GM12891 (cell line): ENCODE results near the gene MOV10L1.

Experiments
- PAX5 ChIP-seq: IDR thresholded peaks from 2 replicates; pipeline ENCODE4 v1.6.1; 2011; ENCODE audit warnings: low read length, moderate library complexity, mild to moderate bottlenecking; ENCODE audit not compliant: insufficient read depth, severe bottlenecking
- POLR2A ChIP-seq: IDR thresholded peaks from 2 replicates; pipeline ENCODE4 v1.6.1; 2011; ENCODE audit warnings: low read depth, low read length, control low read depth
- POLR2AphosphoS5 ChIP-seq: IDR thresholded peaks from 2 replicates; pipeline ENCODE4 v1.6.1; 2011; ENCODE audit warnings: low read depth, low read length, control low read depth
- SPI1 ChIP-seq: IDR thresholded peaks from 2 replicates; pipeline ENCODE4 v1.6.1; 2011; ENCODE audit warnings: low read depth, low read length, control low read depth
- TAF1 ChIP-seq: IDR thresholded peaks from 2 replicates; pipeline ENCODE4 v1.6.1; 2011; ENCODE audit warnings: low read depth, low read length, control low read depth

DNA sequence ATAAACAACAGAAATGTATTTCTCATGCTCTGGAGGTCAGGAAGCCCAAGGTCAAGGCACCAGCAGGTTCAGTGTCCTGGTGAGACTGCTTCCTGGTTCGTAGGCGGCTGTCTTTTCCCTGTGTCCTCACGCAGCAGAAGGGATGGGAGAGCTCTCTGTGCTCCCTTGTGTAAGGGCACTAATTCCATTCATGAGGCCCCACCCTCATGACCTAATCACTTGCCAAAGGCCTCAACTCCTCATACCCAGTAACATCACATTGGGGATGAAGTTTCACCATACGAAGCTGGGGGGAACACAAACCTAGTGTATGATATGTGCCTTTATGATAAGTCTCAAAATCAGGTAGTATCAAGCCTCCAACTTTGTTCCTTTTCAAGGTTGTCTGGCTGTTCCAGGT lies 42.1 kb downstream of the MOV10L1 start:
- TF ChIP-seq POLR2A (no peak), POLR2AphosphoS5 (no peak), TAF1 (no peak), SPI1 (no peak), PAX5 (no peak)
